ENCODE data around the gene GSTO1.

GRCh38 chr10:104309980-104310978 lies 55.6 kb downstream of the GSTO1 start:
- TF ChIP-seq TCF7L2 (IDR thresholded peaks at IDR 0.05; ENCODE audit: low read depth, low read length) (no peak), CTCF (IDR thresholded peaks at IDR 0.05 in 2 of 3, conservative IDR thresholded peaks at IDR 0.05 in 1 of 3; ENCODE audit: insufficient read depth in 2 of 3, low read depth in 1 of 3, low read length in 3 of 3) (no peak), USF1 (CRISPR knock-in tag; IDR thresholded peaks at IDR 0.05) (no peak), ZNF232 (CRISPR knock-in tag; IDR thresholded peaks at IDR 0.05) (no peak), ZZZ3 (IDR thresholded peaks at IDR 0.05) (no peak), ELK1 (CRISPR knock-in tag; IDR thresholded peaks at IDR 0.05) (no peak), POLR2A (conservative IDR thresholded peaks at IDR 0.05) (peak; percentile 58; the same call in 1 of the 2 replicates), ZNF398 (CRISPR knock-in tag; IDR thresholded peaks at IDR 0.05) (no peak), NBN (IDR thresholded peaks at IDR 0.05; ENCODE audit: low read depth) (no peak), ZSCAN32 (CRISPR knock-in tag; IDR thresholded peaks at IDR 0.05) (no peak), RFX5 (IDR thresholded peaks at IDR 0.05; ENCODE audit: low read depth, low read length) (no peak), ZNF644 (tag; IDR thresholded peaks at IDR 0.05; ENCODE audit: low read depth) (no peak), ZNF780A (CRISPR knock-in tag; IDR thresholded peaks at IDR 0.05) (no peak)
